Retinal pigment epithelial cell (primary cell): ENCODE data around the gene FAM107B.

Source experiments
- DNase-seq: peaks from one replicate; pipeline ENCODE4 v3.0.0-alpha.2; 2010; ENCODE audit warnings: low read depth
- H3K4me3 ChIP-seq: 2 replicates; pipeline ENCODE4 v1.5.1; 2011; ENCODE audit warnings: mild to moderate bottlenecking, low read length, control low read depth, moderate library complexity
- TF ChIP-seq, protein P1 (sequence below): conservative IDR thresholded peaks from 2 replicates; pipeline ENCODE4 v1.5.1; 2011; ENCODE audit warnings: low read depth, low read length, control low read depth, inconsistent platforms

Gene FAM107B

DNA sequence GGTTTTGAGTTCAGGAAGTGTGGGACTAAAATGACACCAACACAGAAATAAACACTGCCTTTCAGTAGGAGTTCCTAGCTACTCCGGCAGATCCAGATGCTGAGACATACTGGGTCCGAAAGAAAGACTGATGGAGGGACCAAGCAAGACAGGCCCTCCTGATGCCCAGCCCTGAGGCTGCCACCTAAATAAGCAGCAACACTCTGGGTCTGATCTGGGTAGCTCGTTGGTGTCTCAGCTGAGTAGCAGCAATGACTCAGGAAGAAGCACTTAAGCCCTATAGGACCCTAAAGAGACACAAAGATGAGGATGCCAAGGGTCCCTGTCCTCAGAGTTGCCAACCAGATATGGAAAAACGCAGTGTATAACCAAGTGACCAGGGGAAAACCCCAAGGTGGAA, 190.7 kb downstream of the FAM107B start:
- no peak for DNase-seq
- H3K4me3 ChIP-seq: no peak overlapping the region
- TF ChIP-seq, protein P1, sequence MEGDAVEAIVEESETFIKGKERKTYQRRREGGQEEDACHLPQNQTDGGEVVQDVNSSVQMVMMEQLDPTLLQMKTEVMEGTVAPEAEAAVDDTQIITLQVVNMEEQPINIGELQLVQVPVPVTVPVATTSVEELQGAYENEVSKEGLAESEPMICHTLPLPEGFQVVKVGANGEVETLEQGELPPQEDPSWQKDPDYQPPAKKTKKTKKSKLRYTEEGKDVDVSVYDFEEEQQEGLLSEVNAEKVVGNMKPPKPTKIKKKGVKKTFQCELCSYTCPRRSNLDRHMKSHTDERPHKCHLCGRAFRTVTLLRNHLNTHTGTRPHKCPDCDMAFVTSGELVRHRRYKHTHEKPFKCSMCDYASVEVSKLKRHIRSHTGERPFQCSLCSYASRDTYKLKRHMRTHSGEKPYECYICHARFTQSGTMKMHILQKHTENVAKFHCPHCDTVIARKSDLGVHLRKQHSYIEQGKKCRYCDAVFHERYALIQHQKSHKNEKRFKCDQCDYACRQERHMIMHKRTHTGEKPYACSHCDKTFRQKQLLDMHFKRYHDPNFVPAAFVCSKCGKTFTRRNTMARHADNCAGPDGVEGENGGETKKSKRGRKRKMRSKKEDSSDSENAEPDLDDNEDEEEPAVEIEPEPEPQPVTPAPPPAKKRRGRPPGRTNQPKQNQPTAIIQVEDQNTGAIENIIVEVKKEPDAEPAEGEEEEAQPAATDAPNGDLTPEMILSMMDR: no peak

DNA sequence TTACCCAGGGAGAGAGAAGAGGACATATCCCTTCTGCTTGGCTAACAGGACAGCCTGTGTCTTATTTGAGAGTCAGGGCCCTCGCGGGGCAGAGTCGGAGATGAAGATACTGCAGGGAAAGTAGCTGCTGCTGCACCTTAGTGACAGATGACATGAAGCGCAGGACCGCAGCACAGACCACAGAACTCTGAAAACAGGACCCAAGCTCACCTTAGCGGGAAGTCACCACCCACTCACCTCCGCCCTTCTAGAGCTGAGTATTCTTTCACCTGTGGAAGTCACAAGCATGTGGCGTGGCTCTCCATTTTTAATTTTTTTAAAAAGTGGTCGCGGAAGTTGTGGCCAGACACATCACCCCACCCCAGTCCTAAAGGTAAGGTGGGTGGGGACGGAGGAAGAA, 191.4 kb downstream of the FAM107B start:
- DNase-seq: no peak
- H3K4me3 ChIP-seq: no peak overlapping the region
- TF ChIP-seq, protein P1: no peak

DNA sequence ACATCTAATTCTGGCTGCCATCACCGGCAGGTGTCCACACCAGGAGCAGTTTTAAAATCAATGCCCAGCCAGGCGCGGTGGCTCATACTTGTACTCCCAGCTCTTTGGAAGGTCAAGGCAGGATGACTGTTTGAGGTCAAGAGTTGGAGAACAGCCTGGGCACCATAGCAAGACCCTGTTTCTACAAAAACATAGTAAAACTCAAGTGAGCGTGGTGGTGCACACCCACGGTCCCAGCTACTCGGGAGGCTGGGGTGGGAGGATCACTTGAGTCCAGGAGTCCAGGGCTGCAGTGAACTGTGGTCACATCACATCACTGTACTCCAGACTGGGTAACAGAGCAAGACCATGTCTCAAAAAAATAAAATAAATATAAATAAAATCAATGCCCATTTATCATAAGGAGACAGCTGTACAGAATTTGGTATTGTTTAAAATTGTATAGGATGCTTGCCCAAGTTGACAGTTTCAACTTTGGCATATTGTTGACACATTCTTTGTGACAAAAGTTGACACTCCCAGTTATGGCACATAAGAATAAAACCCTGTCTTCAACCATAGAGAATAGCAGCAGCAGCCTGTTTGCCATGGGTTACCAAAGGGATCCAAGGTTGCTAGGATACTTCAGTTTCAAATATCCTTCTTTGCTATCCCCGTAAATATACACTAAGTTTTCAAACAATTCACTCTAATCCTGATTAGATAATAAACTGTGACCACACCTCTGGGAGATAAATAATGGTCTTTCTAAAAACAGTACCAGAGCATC, 193.0 kb downstream of the FAM107B start:
- no peak for DNase-seq
- no peak overlapping the region for H3K4me3 ChIP-seq
- TF ChIP-seq, protein P1: no peak

DNA sequence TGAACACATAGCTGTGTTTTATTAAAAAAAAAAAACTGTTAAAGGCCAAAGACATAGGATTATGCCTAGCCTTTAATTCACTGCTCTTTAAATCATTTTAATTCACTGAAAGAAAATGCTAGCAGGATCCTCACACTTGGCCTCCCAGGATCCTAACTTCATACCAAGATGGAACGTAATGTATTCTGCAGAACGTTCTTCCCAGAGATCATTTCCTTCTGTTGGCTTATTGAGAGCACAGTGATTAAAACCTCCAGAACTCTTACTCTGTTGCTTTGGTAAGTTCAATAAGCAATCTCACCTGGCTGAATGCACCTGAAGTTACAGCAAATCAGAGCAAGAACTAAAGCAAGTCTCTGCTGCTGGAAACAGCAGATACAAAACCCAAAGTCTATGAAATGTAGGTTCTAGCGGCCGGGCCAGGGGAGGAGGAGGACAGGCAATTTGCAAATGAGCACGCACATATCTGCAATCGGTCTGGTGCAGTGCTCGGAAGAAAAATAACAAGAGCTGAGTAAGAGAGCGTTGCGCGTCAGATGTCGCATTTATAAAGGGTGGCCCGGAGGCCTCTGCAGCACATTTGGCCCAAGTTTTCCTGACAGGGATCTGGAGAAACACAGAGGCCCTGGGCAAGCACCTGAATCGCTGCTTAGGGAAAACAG, 193.9 kb downstream of the FAM107B start:
- TF ChIP-seq, protein P1: no peak
- DNase-seq: no peak

DNA sequence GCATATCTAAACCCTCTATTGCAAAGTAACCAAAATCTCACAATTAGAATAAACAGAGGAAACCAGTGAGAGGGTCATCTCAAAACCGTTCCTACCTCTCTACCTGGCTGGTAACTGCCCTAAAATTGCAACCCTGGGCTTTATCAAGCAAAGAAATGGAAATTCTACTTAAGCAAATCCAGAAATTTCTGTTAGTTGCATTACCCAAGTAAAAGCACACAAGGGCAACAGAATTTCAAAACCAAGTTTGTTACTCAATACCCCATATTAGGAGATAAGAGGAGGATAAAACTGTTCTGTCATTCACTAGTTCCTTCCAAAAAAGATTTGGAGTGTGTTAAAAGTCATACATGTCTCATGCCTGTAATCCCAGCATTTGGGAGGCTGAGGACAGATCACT, 195.3 kb downstream of the FAM107B start:
- H3K4me3 ChIP-seq: no peak overlapping the region
- DNase-seq: no peak
- TF ChIP-seq, protein P1: no peak

More for the DNA sequence above, 193.9 kb downstream of the FAM107B start:
- H3K4me3 ChIP-seq: no peak overlapping the region

DNA sequence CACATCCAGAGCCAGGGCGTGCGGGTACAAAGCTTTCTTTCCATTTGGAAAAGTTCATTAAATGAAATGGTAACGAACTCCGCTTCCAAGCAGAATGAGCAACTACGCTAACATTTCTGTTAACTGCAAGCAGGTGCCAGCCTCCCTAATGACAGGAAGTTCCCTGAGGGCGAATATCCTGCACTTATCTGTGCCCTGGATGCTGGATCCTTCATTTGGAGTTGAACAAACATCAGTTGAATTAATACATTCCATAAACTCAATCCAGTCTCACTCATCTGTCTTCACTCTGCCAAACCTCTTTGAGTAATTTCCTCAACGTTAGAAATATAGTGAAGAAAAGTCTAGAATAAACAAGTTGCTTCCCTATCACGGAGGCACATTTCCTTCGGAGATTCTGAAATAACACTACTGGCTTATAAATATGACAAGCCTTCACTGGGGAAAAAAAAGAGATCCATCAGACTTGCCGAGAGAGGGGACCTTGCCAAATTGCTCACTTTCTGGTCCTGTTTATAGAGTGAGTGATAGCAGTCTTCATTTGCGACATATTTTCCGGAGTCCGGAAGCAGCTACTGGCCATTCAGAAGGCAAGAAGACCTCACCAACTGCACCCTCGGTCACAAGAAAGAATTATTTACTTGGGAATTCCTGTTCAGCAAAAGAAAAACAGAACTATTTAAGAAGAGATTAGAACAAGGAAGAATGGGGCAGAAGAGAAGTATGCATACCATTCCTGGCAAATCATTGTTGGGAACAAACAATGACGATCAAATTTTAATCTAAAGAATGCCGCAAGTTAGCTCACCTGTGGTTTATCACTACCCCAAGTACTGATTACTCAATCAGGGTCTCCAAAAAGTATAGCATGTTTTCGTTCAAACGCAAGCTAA, 196.4 kb downstream of the FAM107B start:
- DNase-seq: no peak
- TF ChIP-seq, protein P1: no peak
- H3K4me3 ChIP-seq: no peak overlapping the region
